ENCODE results near the gene HMX2. TPM values are rescaled to one million over a fixed set of nuclear protein-coding genes. Genes with fewer than 3 reads are reported as not detected.

Gene HMX2
- total RNA-seq (not detected), polyA plus RNA-seq (not detected)
- long read RNA-seq, donor 1: 0 reads
- long read RNA-seq, donor 2: 0 reads
- long read RNA-seq, donor 3: 0 reads

- no peak for TF ChIP-seq CTCF (IDR thresholded peaks at IDR 0.05)
- no peaks in the 10 kb centered on the region for H3K9me3 ChIP-seq
- intact Hi-C loops (cut with DNase I): no loop called here
- H3K27me3 ChIP-seq: peaks cover 62 to 100% (median 99%) of the 10 kb centered on the region in 7 donors
- peak within 1 kb of the TSS in 2 of 10 donors; percentile 20 to 23 for H3K4me3 ChIP-seq
- no peak for DNase-seq
- 1 to 2% methylated on average over 64 of the region's 64 CpGs for WGBS, 2 donors
- H3K36me3 ChIP-seq: no peaks in the 10 kb centered on the region
- H3K4me1 ChIP-seq: peaks cover 11 to 61% (median 43%) of the 10 kb centered on the region in 9 donors
- no peak within 1 kb of the TSS for H3K27ac ChIP-seq
- ATAC-seq: no peak
Observed at GRCh38 chr10:123147635-123148413, at the start of gene HMX2. HMX2 (plus strand) TSS chr10:123148136; CDS start chr10:123148379, 243 bp downstream.

GRCh38 chr10:123100030-123100762 is 47.7 kb upstream of the HMX2 start:
- ATAC-seq: no peak
- Histone ChIP-seq H3K27ac (no peak overlapping the region), H3K36me3 (no peaks in the 10 kb centered on the region), H3K27me3 (peaks cover 0 to 37% (median 23%) of the 10 kb centered on the region in 7 donors), H3K4me1 (no peaks in the 10 kb centered on the region), H3K9me3 (no peaks in the 10 kb centered on the region), H3K4me3 (no peak overlapping the region)
- 71 to 88% methylated on average over 7 of the region's 7 CpGs for WGBS, 2 donors
- no peak for DNase-seq
- no peak for TF ChIP-seq CTCF (IDR thresholded peaks at IDR 0.05)
- intact Hi-C loops (cut with DNase I): no loop called here

GRCh38 chr10:123101872-123102271 is 46.1 kb upstream of the HMX2 start:
- 61 to 66% methylated on average over 9 of the region's 9 CpGs for WGBS, 2 donors
- Histone ChIP-seq H3K4me1 (no peaks in the 10 kb centered on the region), H3K27ac (no peak overlapping the region), H3K27me3 (peaks cover 0 to 33% (median 23%) of the 10 kb centered on the region in 7 donors), H3K4me3 (no peak overlapping the region), H3K9me3 (no peaks in the 10 kb centered on the region), H3K36me3 (no peaks in the 10 kb centered on the region)
- intact Hi-C loops (cut with DNase I): no loop called here
- DNase-seq (no peak), ATAC-seq (no peak)
- TF ChIP-seq CTCF (IDR thresholded peaks at IDR 0.05): no peak

- ATAC-seq (no peak), DNase-seq (no peak)
- H3K27me3 ChIP-seq: peaks cover 0 to 31% (median 15%) of the 10 kb centered on the region in 7 donors
- no peak overlapping the region for H3K4me3 ChIP-seq
- no peak overlapping the region for H3K27ac ChIP-seq
- no peaks in the 10 kb centered on the region for H3K9me3 ChIP-seq
- H3K4me1 ChIP-seq: no peaks in the 10 kb centered on the region
- intact Hi-C loops (cut with DNase I): no loop called here
- 33 to 47% methylated on average over 2 of the region's 2 CpGs for WGBS, 2 donors
- TF ChIP-seq CTCF (IDR thresholded peaks at IDR 0.05): no peak
- no peaks in the 10 kb centered on the region for H3K36me3 ChIP-seq
Observed at GRCh38 chr10:123102673-123103072, 45.3 kb upstream of the HMX2 start.
